Endometrium (tissue), 2 donors: Measurements from ENCODE around the gene NCAPG.

Source experiments
- FAIRE-seq: peaks from 2 replicates; lab custom pipeline; 2012; peaks lifted over from hg19 to GRCh38; lab: Jason Lieb, UNC
- donor health status: control.
- donor health status: control.

Gene NCAPG

DNA sequence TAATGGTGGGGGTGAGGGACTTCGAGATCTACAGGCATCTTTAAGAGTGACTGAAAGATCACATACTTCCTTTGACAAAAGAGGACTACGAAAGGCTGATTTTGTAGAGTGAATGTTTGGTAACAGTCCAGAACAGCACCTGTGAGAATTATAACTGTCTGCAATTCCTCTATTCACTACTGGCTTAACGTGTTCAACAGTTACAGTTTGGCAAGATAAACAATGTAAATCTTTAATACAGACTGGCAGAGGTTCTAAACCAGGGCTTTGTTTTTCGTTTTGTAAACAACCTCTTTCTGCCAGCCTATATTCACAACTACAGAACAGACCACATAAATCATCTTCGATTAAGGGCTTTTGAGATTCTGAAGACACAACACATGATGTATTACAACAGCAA is 66.9 kb downstream of the NCAPG start:
- no peak for FAIRE-seq

DNA sequence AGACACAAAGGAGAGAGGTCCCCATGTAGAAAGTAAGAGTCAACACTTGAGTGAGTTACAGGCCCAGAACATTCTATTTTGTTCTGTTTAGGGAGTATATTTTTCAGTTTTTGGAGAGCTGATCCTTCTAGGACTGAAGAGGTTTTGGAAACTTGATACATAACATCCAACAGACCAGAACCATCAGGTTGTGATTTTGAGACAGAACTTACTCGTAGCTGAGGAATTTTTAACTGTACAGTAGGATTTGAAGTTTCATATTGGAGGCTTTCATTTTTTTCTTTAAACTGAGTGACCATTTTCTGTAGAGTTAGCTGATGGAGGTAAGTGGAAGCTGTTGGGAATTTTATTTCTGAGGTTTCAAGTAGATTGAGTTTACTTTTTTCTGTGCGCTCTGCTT is 73.3 kb downstream of the NCAPG start:
- FAIRE-seq, result no peak

- no peak for FAIRE-seq
Measured at GRCh38 chr4:17884511-17884910, 73.7 kb downstream of the NCAPG start.

DNA sequence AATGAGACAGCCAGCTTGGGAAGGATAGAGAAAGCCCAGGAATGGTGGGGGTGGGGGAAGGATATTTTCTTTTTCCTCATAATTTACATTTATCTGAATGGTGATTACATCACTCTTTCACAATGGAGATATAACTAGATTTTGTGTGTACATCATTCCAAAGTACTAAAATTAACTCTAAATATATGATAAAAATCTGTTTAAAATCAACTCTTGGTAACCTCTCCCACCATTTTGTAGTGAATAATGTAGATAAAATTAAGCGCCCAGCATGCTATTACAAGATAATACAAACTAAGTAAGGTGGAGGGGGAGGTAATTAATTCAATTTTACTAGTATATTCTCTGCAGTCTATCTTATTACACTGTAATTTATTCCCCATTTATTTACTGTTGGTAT is 78.9 kb downstream of the NCAPG start:
- no peak for FAIRE-seq

DNA sequence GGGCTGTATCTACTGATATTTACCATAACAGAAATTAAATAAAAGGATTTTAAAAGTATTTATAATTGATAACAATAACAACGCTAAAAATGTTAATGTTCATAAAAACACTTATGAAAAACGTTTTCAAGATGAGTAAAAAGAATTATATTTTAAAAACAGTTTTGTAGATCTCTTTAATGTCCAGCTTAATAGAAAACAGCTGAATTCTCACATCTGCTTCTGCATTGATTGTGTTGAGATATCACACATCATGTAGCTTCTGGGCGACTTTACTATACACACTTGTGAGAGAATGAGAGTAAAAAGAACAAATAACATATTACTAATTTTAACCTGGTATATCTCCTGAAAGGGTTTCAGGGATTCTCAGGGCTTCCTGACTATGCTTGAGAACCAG is 83.6 kb downstream of the NCAPG start:
- peak; percentile 93 for FAIRE-seq
